Choroid plexus epithelial cell (primary cell): ENCODE data around the gene ATP1B4.
A peak's percentile ranks its signal among the peaks of the same experiment; 100 is the strongest.

Experiments
- DNase-seq: peaks from one replicate; pipeline ENCODE4 v3.0.0-alpha.2; 2010; ENCODE audit warnings: low read depth
- H3K4me3 ChIP-seq: 2 replicates; pipeline ENCODE4 v1.5.1; 2011; ENCODE audit warnings: low read depth, mild to moderate bottlenecking, control low read depth, low read length, moderate library complexity
- CTCF ChIP-seq: conservative IDR thresholded peaks from 2 replicates; pipeline ENCODE4 v1.5.1; 2011; ENCODE audit warnings: low read depth, mild to moderate bottlenecking, control low read depth, inconsistent platforms, low read length, moderate library complexity

ATP1B4 gene

GRCh38 chrX:120428309-120428708 is 66.4 kb downstream of the ATP1B4 start:
- peak; percentile 29 for DNase-seq
- no peak overlapping the region for H3K4me3 ChIP-seq
- no peak for TF ChIP-seq CTCF

- TF ChIP-seq CTCF, result no peak
- DNase-seq, result peak; percentile 9
- H3K4me3 ChIP-seq, result no peak overlapping the region
These were observed 68.1 kb downstream of the ATP1B4 start for GRCh38 chrX:120429776-120430540.
